Central memory CD8-positive, alpha-beta T cell (primary cell): ENCODE data around the gene GSKIP.

Experiments used
- ATAC-seq: fragments of 150-1000 bp; cut with Tn5 transposase; replicated peaks from 2 replicates; pipeline ENCODE4 v1.10.0; 2022; ENCODE audit warnings: mild to moderate bottlenecking, moderate FRiP score, moderate number of reproducible peaks; ENCODE audit not compliant: poor library complexity, severe bottlenecking; ENCODE audit errors: extremely low read depth
- DNase-seq, 2 donors: peaks; one replicate each; pipeline ENCODE4 v3.0.0; 2021; ENCODE audit warnings: low spot score in 2 of 2
- H3K27ac Mint-ChIP-seq: one replicate; pipeline ENCODE4 v1.8.0; 2022; ENCODE audit warnings: low read depth, mild to moderate bottlenecking, moderate library complexity, mixed read lengths
- H3K27me3 Mint-ChIP-seq: one replicate; pipeline ENCODE4 v1.8.0; 2022; ENCODE audit warnings: mixed read lengths
- H3K36me3 Mint-ChIP-seq: one replicate; pipeline ENCODE4 v1.8.0; 2022; ENCODE audit warnings: mild to moderate bottlenecking, moderate library complexity, mixed read lengths; ENCODE audit not compliant: insufficient read depth
- H3K4me1 Mint-ChIP-seq: one replicate; pipeline ENCODE4 v1.8.0; 2022; ENCODE audit warnings: mixed read lengths
- H3K4me3 Mint-ChIP-seq: one replicate; pipeline ENCODE4 v1.8.0; 2022; ENCODE audit warnings: mild to moderate bottlenecking, moderate library complexity, mixed read lengths
- H3K9me3 Mint-ChIP-seq: one replicate; pipeline ENCODE4 v1.8.0; 2022; ENCODE audit warnings: mixed read lengths

Gene GSKIP

DNA sequence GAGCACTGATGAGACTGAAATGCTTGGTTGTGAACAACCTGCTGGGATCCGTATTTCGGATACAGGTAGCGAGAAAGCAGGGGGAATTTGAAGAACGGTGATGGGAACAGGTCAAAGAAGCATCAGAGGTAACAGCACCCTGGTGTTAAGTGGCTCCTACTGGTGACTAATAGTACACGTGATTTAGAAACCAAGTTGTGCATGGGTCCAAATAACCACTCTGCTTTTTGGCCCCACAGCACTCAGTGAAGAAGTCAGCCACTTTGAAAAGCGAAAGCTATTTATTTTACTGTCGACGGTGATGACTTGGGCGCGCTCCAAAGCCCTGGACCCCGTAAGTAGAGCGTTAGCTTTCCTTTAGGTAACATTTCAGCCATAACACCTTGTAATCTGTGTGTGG, 45.3 kb downstream of the GSKIP start:
- no peak for DNase-seq
- H3K4me1 Mint-ChIP-seq, result no peaks in the 10 kb centered on the region
- no peak overlapping the region for H3K27ac Mint-ChIP-seq
- peaks cover 3% of the 10 kb centered on the region for H3K36me3 Mint-ChIP-seq
- no peak overlapping the region for H3K4me3 Mint-ChIP-seq
- H3K9me3 Mint-ChIP-seq, result no peaks in the 10 kb centered on the region
- H3K27me3 Mint-ChIP-seq, result peaks cover 14% of the 10 kb centered on the region
- ATAC-seq, result no peak

DNA sequence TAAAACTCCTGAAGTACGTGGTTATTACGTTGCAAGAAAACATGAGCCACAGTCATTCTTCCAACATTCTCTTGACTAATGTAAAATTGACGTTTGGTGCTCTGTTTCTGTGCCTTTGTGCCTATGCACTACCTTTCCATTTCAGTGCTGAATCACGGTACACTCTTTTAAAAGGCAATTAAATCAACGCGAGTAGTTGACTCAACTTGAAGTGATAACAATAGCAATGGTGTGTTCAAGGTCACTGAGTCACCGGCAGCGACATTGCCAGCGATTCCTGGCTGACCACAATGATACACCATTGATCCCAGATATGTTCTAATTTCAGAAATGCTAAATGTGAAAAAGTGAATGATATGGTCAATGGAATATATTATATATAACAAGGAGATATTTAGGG, 46.4 kb downstream of the GSKIP start:
- H3K36me3 Mint-ChIP-seq, result peaks cover 3% of the 10 kb centered on the region

DNA sequence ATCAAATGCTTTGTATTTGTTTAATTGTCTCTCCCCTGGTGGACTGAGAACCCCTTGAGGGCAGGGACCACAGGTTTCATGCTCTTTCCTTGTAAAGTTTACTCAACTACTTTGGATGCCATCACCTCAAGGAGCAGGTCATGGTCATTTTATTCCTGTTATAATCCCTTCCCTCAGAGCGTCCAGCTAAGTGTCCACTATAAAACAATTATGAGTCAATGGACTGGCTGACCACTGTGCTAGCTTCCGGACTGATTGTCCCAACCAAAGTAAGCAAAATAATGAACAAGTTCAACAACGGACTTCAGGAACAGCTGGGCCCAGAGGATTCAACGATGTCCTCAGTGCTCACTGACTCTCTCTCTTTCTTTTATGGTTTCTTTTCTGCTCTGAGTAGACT, 46.8 kb downstream of the GSKIP start:
- ATAC-seq (no peak), DNase-seq (no peak)
- H3K27me3 Mint-ChIP-seq, result peaks cover 15% of the 10 kb centered on the region
- no peaks in the 10 kb centered on the region for H3K4me1 Mint-ChIP-seq
- peaks cover 3% of the 10 kb centered on the region for H3K36me3 Mint-ChIP-seq
- H3K4me3 Mint-ChIP-seq, result no peak overlapping the region
- no peak overlapping the region for H3K27ac Mint-ChIP-seq
- no peaks in the 10 kb centered on the region for H3K9me3 Mint-ChIP-seq

More for the DNA sequence above, 46.4 kb downstream of the GSKIP start:
- DNase-seq (no peak), ATAC-seq (no peak)
- no peak overlapping the region for H3K27ac Mint-ChIP-seq
- no peak overlapping the region for H3K4me3 Mint-ChIP-seq
- peaks cover 15% of the 10 kb centered on the region for H3K27me3 Mint-ChIP-seq
- H3K9me3 Mint-ChIP-seq, result no peaks in the 10 kb centered on the region
- H3K4me1 Mint-ChIP-seq, result no peaks in the 10 kb centered on the region

DNA sequence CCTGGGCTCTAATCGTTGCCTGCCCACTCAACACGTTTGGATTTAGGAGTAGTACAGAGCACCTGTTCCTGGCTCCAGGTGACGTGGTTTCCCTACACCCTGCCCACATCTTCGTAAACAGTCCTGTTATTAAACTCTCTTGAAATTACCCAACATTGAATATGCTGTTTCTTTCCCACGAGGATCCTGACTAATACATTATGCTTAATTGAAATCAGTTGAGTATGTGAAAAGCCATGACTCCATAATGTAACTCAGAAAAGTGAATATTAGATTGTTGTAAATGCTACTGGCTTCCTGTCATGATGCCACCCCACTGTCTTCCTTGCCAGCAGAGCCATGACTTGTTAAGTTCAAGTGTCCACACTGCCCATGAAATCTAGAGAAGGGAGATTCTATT, 50.2 kb downstream of the GSKIP start:
- H3K36me3 Mint-ChIP-seq, result peaks cover under 1% of the 10 kb centered on the region
- no peak for DNase-seq
- H3K4me1 Mint-ChIP-seq, result no peaks in the 10 kb centered on the region
- no peak for ATAC-seq
- H3K27ac Mint-ChIP-seq, result no peak overlapping the region
- H3K27me3 Mint-ChIP-seq, result peaks cover 15% of the 10 kb centered on the region
- H3K4me3 Mint-ChIP-seq, result no peak overlapping the region
- H3K9me3 Mint-ChIP-seq, result no peaks in the 10 kb centered on the region

DNA sequence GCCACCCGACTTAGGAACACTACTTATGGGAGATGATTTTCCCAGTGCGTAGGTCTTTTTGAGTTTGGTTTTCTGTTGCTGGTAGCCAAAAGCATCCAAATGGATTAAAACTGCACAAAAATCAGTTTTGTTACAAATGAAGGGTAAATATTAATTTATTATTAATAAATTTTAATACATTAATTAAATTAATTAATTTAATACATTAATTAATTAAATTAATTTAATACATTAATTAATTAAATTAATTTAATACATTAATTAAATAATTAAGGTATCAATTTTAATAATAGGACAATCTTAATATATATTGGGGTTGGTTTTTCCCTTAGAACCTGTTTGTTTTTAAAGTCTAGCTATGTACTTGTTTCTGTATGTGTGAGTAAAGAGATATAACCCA, 52.2 kb downstream of the GSKIP start:
- peaks cover 15% of the 10 kb centered on the region for H3K27me3 Mint-ChIP-seq
- ATAC-seq, result no peak
- H3K9me3 Mint-ChIP-seq, result no peaks in the 10 kb centered on the region

DNA sequence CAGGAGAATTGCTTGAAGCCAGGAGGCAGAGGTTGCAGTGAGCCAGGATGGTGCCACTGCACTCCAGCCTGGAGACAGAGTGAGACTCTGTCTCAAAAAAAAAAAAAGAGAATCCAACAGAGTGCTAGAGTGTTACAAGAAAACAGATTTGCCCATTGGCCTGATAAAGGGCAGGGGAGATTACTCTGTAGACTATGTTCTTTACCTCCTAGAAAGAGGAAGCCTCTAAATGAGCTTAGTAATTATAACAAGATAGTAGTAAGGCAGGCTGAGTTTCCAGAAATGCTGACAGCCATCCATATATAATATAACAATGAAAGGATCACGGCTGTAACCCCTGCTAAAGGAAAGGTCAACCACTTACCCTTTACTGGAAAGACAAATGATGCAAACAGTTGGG, 53.0 kb downstream of the GSKIP start:
- Mint-ChIP-seq H3K9me3 (no peaks in the 10 kb centered on the region), H3K4me3 (no peak overlapping the region), H3K36me3 (peaks cover 3% of the 10 kb centered on the region), H3K4me1 (no peaks in the 10 kb centered on the region), H3K27me3 (peaks cover 15% of the 10 kb centered on the region), H3K27ac (no peak overlapping the region)
- ATAC-seq, result no peak
- no peak for DNase-seq

More for the DNA sequence above, 52.2 kb downstream of the GSKIP start:
- DNase-seq, result no peak
- H3K4me1 Mint-ChIP-seq, result no peaks in the 10 kb centered on the region
- peaks cover 3% of the 10 kb centered on the region for H3K36me3 Mint-ChIP-seq
- H3K27ac Mint-ChIP-seq, result no peak overlapping the region
- no peak overlapping the region for H3K4me3 Mint-ChIP-seq

DNA sequence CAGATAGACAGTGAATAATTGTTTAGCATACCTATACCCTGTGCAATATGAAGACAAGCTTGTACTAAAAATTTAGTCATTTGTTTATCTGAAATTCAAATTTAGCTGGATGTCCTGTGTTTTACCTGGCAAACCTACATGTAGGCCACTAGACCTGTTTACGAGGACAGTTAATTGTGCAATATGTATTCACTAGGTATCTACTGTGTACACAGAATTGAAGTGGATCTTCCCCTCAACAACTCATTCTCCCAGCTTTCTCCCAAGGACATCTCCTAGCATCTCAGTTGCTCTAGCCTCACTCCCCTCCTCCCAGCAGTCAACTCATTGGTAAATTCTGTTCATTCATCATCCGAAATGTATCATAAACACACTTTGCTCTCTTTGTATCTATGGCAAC, 53.9 kb downstream of the GSKIP start:
- H3K27me3 Mint-ChIP-seq, result peaks cover 15% of the 10 kb centered on the region
- H3K36me3 Mint-ChIP-seq, result peaks cover 3% of the 10 kb centered on the region
- no peak overlapping the region for H3K27ac Mint-ChIP-seq
- H3K4me3 Mint-ChIP-seq, result no peak overlapping the region
- ATAC-seq (no peak), DNase-seq (no peak)
- H3K4me1 Mint-ChIP-seq, result no peaks in the 10 kb centered on the region
- H3K9me3 Mint-ChIP-seq, result no peaks in the 10 kb centered on the region

DNA sequence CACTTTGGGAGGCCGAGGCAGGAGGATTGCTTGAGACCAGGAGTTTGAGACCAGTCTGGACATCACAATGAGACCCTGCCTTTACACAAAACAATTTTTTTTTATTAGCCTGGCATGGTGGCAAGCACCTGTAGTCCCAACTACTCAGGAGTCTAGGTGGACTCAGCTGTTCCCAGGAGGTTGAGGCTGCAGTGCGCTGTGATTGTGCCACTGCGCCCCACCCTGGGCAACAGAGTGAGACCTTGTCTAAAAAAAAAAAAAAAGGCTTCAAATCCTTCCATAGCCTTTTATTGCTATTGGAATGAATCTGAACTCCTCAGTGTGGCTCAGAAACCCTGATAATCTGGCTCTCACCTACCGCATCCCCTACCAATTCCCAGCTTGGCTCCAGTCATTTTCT, 54.7 kb downstream of the GSKIP start:
- Mint-ChIP-seq H3K4me1 (no peaks in the 10 kb centered on the region), H3K27ac (no peak overlapping the region), H3K9me3 (no peaks in the 10 kb centered on the region), H3K4me3 (no peak overlapping the region), H3K36me3 (peaks cover 3% of the 10 kb centered on the region), H3K27me3 (peaks cover 9% of the 10 kb centered on the region)
- DNase-seq, result no peak
- no peak for ATAC-seq

DNA sequence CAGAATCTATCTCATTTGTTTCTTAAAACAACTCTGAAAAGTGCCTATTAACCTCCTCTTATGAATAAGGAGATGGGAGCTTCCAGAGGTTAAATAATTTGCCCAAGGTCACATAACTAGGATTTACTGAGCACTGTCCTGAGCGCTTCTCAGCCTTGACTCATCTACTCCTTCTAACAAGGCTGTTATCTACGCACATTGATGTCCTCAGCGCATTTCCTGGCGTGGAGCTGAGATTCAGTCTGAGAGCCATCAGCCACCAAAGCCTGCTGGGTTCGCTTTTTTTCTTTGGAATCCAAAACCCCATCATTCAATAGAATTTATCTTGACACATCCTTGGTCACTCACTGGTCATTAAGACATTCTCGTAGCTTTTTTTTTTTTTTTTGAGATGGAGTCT, 57.9 kb downstream of the GSKIP start:
- Mint-ChIP-seq H3K4me3 (no peak overlapping the region), H3K36me3 (peaks cover 3% of the 10 kb centered on the region), H3K27me3 (peaks cover 9% of the 10 kb centered on the region), H3K27ac (no peak overlapping the region), H3K4me1 (no peaks in the 10 kb centered on the region), H3K9me3 (no peaks in the 10 kb centered on the region)
- no peak for DNase-seq
- no peak for ATAC-seq

DNA sequence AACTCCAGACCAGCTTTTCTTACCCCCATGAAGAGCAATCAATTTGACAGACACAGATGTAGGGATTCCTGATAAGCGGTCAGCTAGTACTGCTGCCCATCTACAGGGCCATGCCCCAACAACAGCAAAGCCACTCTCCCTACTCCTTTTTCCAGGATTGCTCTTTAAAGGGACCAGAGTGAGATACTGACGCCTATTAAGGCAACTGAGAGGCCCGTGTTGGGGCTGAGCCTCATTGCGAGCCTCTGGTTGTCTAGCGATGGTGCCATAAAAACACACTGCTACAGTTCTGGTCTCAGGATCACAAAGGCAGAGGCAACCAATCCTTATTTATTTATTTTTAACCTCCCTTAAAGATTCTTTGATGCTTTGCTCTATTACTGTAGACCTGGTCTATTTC, 59.7 kb downstream of the GSKIP start:
- Mint-ChIP-seq H3K27me3 (peaks cover 9% of the 10 kb centered on the region), H3K4me3 (peak overlapping the region; percentile 17), H3K27ac (no peak overlapping the region), H3K36me3 (peaks cover 3% of the 10 kb centered on the region), H3K9me3 (no peaks in the 10 kb centered on the region), H3K4me1 (no peaks in the 10 kb centered on the region)
- ATAC-seq (no peak), DNase-seq (no peak)

DNA sequence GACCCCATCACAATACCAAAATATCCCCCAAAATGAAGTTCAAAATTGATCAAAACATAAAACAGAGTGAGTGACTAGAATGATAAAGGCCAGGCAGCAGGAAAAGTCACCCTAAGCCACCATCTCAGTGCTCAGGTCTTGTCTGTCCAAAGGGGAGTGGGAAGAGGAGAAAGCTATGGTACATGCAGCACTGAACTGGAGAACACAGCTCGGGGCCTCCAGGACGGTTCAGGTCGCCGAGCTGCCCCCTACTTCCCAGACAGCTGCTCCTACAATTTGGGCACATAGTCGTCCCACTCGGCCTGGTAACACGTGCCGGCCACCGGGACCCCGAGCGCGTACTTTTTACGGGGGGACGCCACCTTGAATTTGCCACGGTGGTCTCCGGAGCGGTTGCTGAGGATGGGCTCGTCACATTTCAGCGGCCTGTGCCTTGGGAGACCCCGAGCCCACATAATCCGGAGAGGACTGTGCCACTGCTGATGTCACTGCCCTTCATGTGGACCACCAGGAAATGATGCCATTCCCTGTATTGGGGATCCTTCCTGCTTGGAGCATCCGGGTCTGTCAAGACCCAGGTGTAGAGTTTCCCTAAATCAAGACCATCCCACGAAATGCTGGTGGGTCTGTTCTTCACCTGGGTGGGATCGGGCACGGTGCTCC, 60.3 kb downstream of the GSKIP start:
- ATAC-seq (no peak), DNase-seq (no peak)
- Mint-ChIP-seq H3K27ac (no peak overlapping the region), H3K4me1 (no peaks in the 10 kb centered on the region), H3K4me3 (peak overlapping the region; percentile 65), H3K27me3 (peaks cover 9% of the 10 kb centered on the region), H3K36me3 (peaks cover 2% of the 10 kb centered on the region), H3K9me3 (no peaks in the 10 kb centered on the region)

DNA sequence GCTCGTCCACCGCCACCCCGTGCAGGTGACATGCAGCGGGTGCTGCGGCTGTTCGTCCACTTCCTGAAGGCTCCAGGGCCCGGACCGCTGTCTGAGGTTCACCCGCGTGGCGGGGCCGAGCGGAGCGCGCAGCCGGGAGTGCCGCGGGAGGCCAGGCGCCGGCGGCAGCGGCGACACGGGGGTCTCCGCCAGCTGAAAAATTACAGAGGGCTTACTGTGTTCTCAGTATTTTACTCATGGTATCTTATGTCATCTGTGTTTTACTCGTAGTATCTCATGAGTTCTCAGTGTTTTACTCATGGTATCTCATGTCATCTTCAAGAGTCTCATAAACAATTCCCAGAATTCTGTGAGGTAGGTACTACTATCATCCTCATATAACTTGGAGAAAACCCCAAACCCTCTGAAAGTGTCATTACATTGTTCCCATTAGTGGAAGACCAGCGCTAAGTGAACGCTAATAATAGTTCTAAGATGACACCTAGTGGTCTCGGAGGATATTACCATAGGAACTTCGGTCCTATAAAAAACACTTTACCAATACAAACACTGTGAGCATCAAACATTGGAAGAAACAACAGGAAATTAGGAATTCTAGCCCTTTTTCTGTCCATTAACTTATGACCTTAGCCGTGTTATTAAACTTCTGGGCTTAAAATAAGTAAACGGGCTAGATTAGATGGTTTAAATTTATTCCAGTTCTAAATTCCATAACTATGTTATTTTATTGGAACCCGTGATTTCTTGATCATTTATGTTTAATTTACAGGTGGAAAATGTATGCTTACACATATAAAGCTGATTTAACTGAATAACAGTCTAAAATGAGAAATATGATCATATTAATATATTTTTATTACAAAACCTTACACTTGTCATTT, 61.0 kb downstream of the GSKIP start:
- peak; percentile 73 for ATAC-seq
- Mint-ChIP-seq H3K36me3 (no peaks in the 10 kb centered on the region), H3K27ac (no peak overlapping the region), H3K4me3 (peak overlapping the region; percentile 65), H3K27me3 (peaks cover 9% of the 10 kb centered on the region), H3K9me3 (no peaks in the 10 kb centered on the region), H3K4me1 (no peaks in the 10 kb centered on the region)
- no peak for DNase-seq

DNA sequence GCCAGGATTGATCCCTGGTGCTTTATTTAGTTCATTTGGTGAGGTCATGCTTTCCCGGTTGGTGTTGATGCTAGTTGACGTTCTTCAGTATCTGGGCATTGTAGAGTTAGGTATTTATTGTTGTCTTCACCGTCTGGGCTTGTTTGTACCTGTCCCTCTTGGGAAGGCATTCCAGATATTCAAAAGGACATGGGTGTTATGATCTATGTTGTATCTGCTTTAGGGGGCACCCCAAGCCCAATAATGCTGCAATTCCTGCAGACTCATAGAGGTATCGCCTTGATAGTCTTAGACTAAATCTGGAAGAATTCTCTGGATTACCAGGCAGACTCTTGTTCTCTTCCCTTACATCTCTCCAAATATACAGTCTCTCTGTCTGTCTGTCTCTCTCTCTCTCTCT, 70.7 kb downstream of the GSKIP start:
- no peaks in the 10 kb centered on the region for H3K4me1 Mint-ChIP-seq
- no peak overlapping the region for H3K27ac Mint-ChIP-seq
- no peaks in the 10 kb centered on the region for H3K36me3 Mint-ChIP-seq
- no peaks in the 10 kb centered on the region for H3K9me3 Mint-ChIP-seq
- peaks cover 57% of the 10 kb centered on the region for H3K27me3 Mint-ChIP-seq
- no peak overlapping the region for H3K4me3 Mint-ChIP-seq
- no peak for DNase-seq
- no peak for ATAC-seq
